ENCODE results near the gene ADM2.

Gene ADM2

GRCh38 chr22:50455201-50455600 is 26.1 kb upstream of the ADM2 start:
- H3K79me1 ChIP-seq (replicated peaks; ENCODE audit: low read length, poor library complexity, severe bottlenecking): peaks cover 25% of the 10 kb centered on the region
- no peaks in the 10 kb centered on the region for H3K9me3 ChIP-seq (ENCODE audit: control insufficient read depth, low read length)
- no peak overlapping the region for H4K91ac ChIP-seq (ENCODE audit: low read length)
- no peak overlapping the region for H3K4me2 ChIP-seq (ENCODE audit: low read length, poor library complexity, severe bottlenecking)
- peaks cover 67 to 80% of the 10 kb centered on the region in 2 experiments for H3K36me3 ChIP-seq (ENCODE audit: control insufficient read depth in 1 of 2, insufficient read depth in 2 of 2, low read depth in 1 of 2, low read length in 2 of 2)
- no peak overlapping the region for H3K4me3 ChIP-seq (ENCODE audit: insufficient read depth in 1 of 2, low read depth in 1 of 2, low read length in 2 of 2)
- H4K8ac ChIP-seq (ENCODE audit: low read length): no peak overlapping the region
- no peak overlapping the region for H3K18ac ChIP-seq (ENCODE audit: low read depth in 1 of 2, low read length in 2 of 2)
- no peak overlapping the region for H2BK12ac ChIP-seq (ENCODE audit: low read length in 2 of 2)
- no peak overlapping the region for H2BK5ac ChIP-seq (ENCODE audit: low read depth, low read length, poor library complexity, severe bottlenecking)
- no peaks in the 10 kb centered on the region for H3K27me3 ChIP-seq (ENCODE audit: control insufficient read depth in 1 of 2, insufficient read depth in 1 of 2, low read length in 2 of 2)
- WGBS: 96% methylated on average over 18 of the region's 18 CpGs
- DNase-seq: no peak
- H3K4me1 ChIP-seq (ENCODE audit: control insufficient read depth, insufficient read depth, low read depth, low read length): no peaks in the 10 kb centered on the region
- H2BK15ac ChIP-seq (ENCODE audit: low read depth, poor library complexity, severe bottlenecking): no peak overlapping the region
- no peak overlapping the region for H2AK5ac ChIP-seq (ENCODE audit: low read length, severe bottlenecking)
- no peak overlapping the region for H3K4ac ChIP-seq (ENCODE audit: low read depth in 1 of 2, low read length in 2 of 2)
- H2BK120ac ChIP-seq (ENCODE audit: low read depth, low read length): no peak overlapping the region
- no peak overlapping the region for H3K23ac ChIP-seq (ENCODE audit: low read length in 2 of 2)
- H3K9ac ChIP-seq (ENCODE audit: low read length): no peak overlapping the region
- no peak overlapping the region for H2AFZ ChIP-seq (ENCODE audit: low read depth, low read length)
- no peak overlapping the region for H3K27ac ChIP-seq (ENCODE audit: low read length, poor library complexity, severe bottlenecking)
- no peak overlapping the region for H3K14ac ChIP-seq (ENCODE audit: low read length in 2 of 2)

- Histone ChIP-seq H3K36me3 (ENCODE audit: control insufficient read depth in 1 of 2, insufficient read depth in 2 of 2, low read depth in 1 of 2, low read length in 2 of 2) (peaks cover 75 to 82% of the 10 kb centered on the region in 2 experiments), H4K8ac (ENCODE audit: low read length) (no peak overlapping the region), H3K18ac (ENCODE audit: low read depth in 1 of 2, low read length in 2 of 2) (no peak overlapping the region), H2BK15ac (ENCODE audit: low read depth, poor library complexity, severe bottlenecking) (no peak overlapping the region), H3K23ac (ENCODE audit: low read length in 2 of 2) (no peak overlapping the region), H3K4ac (ENCODE audit: low read depth in 1 of 2, low read length in 2 of 2) (no peak overlapping the region), H2BK12ac (ENCODE audit: low read length in 2 of 2) (no peak overlapping the region), H3K27ac (ENCODE audit: low read length, poor library complexity, severe bottlenecking) (no peak overlapping the region), H2BK5ac (ENCODE audit: low read depth, low read length, poor library complexity, severe bottlenecking) (no peak overlapping the region), H3K4me3 (ENCODE audit: insufficient read depth in 1 of 2, low read depth in 1 of 2, low read length in 2 of 2) (no peak overlapping the region), H4K91ac (ENCODE audit: low read length) (no peak overlapping the region), H3K27me3 (ENCODE audit: control insufficient read depth in 1 of 2, insufficient read depth in 1 of 2, low read length in 2 of 2) (no peaks in the 10 kb centered on the region), H3K79me1 (replicated peaks; ENCODE audit: low read length, poor library complexity, severe bottlenecking) (peaks cover 30% of the 10 kb centered on the region), H3K4me1 (ENCODE audit: control insufficient read depth, insufficient read depth, low read depth, low read length) (no peaks in the 10 kb centered on the region), H3K9ac (ENCODE audit: low read length) (no peak overlapping the region), H3K14ac (ENCODE audit: low read length in 2 of 2) (no peak overlapping the region), H3K9me3 (ENCODE audit: control insufficient read depth, low read length) (no peaks in the 10 kb centered on the region), H2BK120ac (ENCODE audit: low read depth, low read length) (no peak overlapping the region), H3K4me2 (ENCODE audit: low read length, poor library complexity, severe bottlenecking) (no peak overlapping the region), H2AK5ac (ENCODE audit: low read length, severe bottlenecking) (no peak overlapping the region), H2AFZ (ENCODE audit: low read depth, low read length) (no peak overlapping the region)
- 95% methylated on average over 11 of the region's 11 CpGs for WGBS
- no peak for DNase-seq
Measured at GRCh38 chr22:50456026-50456425, 25.3 kb upstream of the ADM2 start.

- no peak overlapping the region for H2BK15ac ChIP-seq (ENCODE audit: low read depth, poor library complexity, severe bottlenecking)
- H3K27ac ChIP-seq (ENCODE audit: low read length, poor library complexity, severe bottlenecking): no peak overlapping the region
- H3K79me1 ChIP-seq (replicated peaks; ENCODE audit: low read length, poor library complexity, severe bottlenecking): peaks cover 32% of the 10 kb centered on the region
- H3K9ac ChIP-seq (ENCODE audit: low read length): no peak overlapping the region
- no peak for DNase-seq
- no peak overlapping the region for H3K4ac ChIP-seq (ENCODE audit: low read depth in 1 of 2, low read length in 2 of 2)
- no peaks in the 10 kb centered on the region for H3K27me3 ChIP-seq (ENCODE audit: control insufficient read depth in 1 of 2, insufficient read depth in 1 of 2, low read length in 2 of 2)
- no peak overlapping the region for H2AFZ ChIP-seq (ENCODE audit: low read depth, low read length)
- H3K4me1 ChIP-seq (ENCODE audit: control insufficient read depth, insufficient read depth, low read depth, low read length): no peaks in the 10 kb centered on the region
- H2BK5ac ChIP-seq (ENCODE audit: low read depth, low read length, poor library complexity, severe bottlenecking): no peak overlapping the region
- no peak overlapping the region for H2AK5ac ChIP-seq (ENCODE audit: low read length, severe bottlenecking)
- H3K23ac ChIP-seq (ENCODE audit: low read length in 2 of 2): no peak overlapping the region
- 93% methylated on average over 34 of the region's 34 CpGs for WGBS
- H3K18ac ChIP-seq (ENCODE audit: low read depth in 1 of 2, low read length in 2 of 2): no peak overlapping the region
- H4K8ac ChIP-seq (ENCODE audit: low read length): no peak overlapping the region
- H3K4me3 ChIP-seq (ENCODE audit: insufficient read depth in 1 of 2, low read depth in 1 of 2, low read length in 2 of 2): no peak overlapping the region
- H3K4me2 ChIP-seq (ENCODE audit: low read length, poor library complexity, severe bottlenecking): no peak overlapping the region
- H4K91ac ChIP-seq (ENCODE audit: low read length): no peak overlapping the region
- no peak overlapping the region for H2BK120ac ChIP-seq (ENCODE audit: low read depth, low read length)
- no peaks in the 10 kb centered on the region for H3K9me3 ChIP-seq (ENCODE audit: control insufficient read depth, low read length)
- no peak overlapping the region for H3K14ac ChIP-seq (ENCODE audit: low read length in 2 of 2)
- no peak overlapping the region for H2BK12ac ChIP-seq (ENCODE audit: low read length in 2 of 2)
- peaks cover 82 to 84% of the 10 kb centered on the region in 2 experiments for H3K36me3 ChIP-seq (ENCODE audit: control insufficient read depth in 1 of 2, insufficient read depth in 2 of 2, low read depth in 1 of 2, low read length in 2 of 2)
Measured at GRCh38 chr22:50456466-50457234, 24.7 kb upstream of the ADM2 start.

- no peak overlapping the region for H2BK5ac ChIP-seq (ENCODE audit: low read depth, low read length, poor library complexity, severe bottlenecking)
- no peak overlapping the region for H4K8ac ChIP-seq (ENCODE audit: low read length)
Measured at GRCh38 chr22:50459016-50459415, 22.3 kb upstream of the ADM2 start.

More at GRCh38 chr22:50459016-50459415, 22.3 kb upstream of the ADM2 start:
- Histone ChIP-seq H3K4ac (ENCODE audit: low read depth in 1 of 2, low read length in 2 of 2) (no peak overlapping the region), H2AFZ (ENCODE audit: low read depth, low read length) (no peak overlapping the region), H3K9ac (ENCODE audit: low read length) (no peak overlapping the region), H2BK15ac (ENCODE audit: low read depth, poor library complexity, severe bottlenecking) (no peak overlapping the region), H3K4me2 (ENCODE audit: low read length, poor library complexity, severe bottlenecking) (no peak overlapping the region), H3K27ac (ENCODE audit: low read length, poor library complexity, severe bottlenecking) (no peak overlapping the region), H3K27me3 (ENCODE audit: control insufficient read depth in 1 of 2, insufficient read depth in 1 of 2, low read length in 2 of 2) (no peaks in the 10 kb centered on the region), H2BK12ac (ENCODE audit: low read length in 2 of 2) (no peak overlapping the region), H3K18ac (ENCODE audit: low read depth in 1 of 2, low read length in 2 of 2) (no peak overlapping the region), H4K91ac (ENCODE audit: low read length) (no peak overlapping the region), H2BK120ac (ENCODE audit: low read depth, low read length) (no peak overlapping the region), H3K36me3 (ENCODE audit: control insufficient read depth in 1 of 2, insufficient read depth in 2 of 2, low read depth in 1 of 2, low read length in 2 of 2) (peaks cover 90 to 98% of the 10 kb centered on the region in 2 experiments), H3K23ac (ENCODE audit: low read length in 2 of 2) (no peak overlapping the region), H3K4me1 (ENCODE audit: control insufficient read depth, insufficient read depth, low read depth, low read length) (no peaks in the 10 kb centered on the region), H3K9me3 (ENCODE audit: control insufficient read depth, low read length) (no peaks in the 10 kb centered on the region), H3K4me3 (ENCODE audit: insufficient read depth in 1 of 2, low read depth in 1 of 2, low read length in 2 of 2) (no peak overlapping the region), H3K14ac (ENCODE audit: low read length in 2 of 2) (no peak overlapping the region), H2AK5ac (ENCODE audit: low read length, severe bottlenecking) (no peak overlapping the region), H3K79me1 (replicated peaks; ENCODE audit: low read length, poor library complexity, severe bottlenecking) (peaks cover 41% of the 10 kb centered on the region)
- no peak for DNase-seq
- WGBS: 97% methylated on average over 22 of the region's 22 CpGs

All from mesenchymal stem cell (in vitro differentiated cells and primary cell).